ENCODE measurements around the gene GATA5.

GATA5 gene

GRCh38 chr20:62488470-62488869 is 12.7 kb upstream of the GATA5 start:
- DNase-seq (ENCODE audit: low read depth in 2 of 2, low spot score in 1 of 2): no peak

- no peak for DNase-seq (ENCODE audit: low read depth in 2 of 2, low spot score in 1 of 2)
These were observed 12.0 kb upstream of the GATA5 start for GRCh38 chr20:62487561-62488354.

GRCh38 chr20:62487118-62487517 is 11.3 kb upstream of the GATA5 start:
- no peak for DNase-seq (ENCODE audit: low read depth in 2 of 2, low spot score in 1 of 2)

- no peak for DNase-seq (ENCODE audit: low read depth in 2 of 2, low spot score in 1 of 2)
These were observed 10.7 kb upstream of the GATA5 start for GRCh38 chr20:62486484-62486883.

- no peak for DNase-seq (ENCODE audit: low read depth in 2 of 2, low spot score in 1 of 2)
These were observed 9.9 kb upstream of the GATA5 start for GRCh38 chr20:62485701-62486089.

GRCh38 chr20:62485062-62485700 is 9.4 kb upstream of the GATA5 start:
- no peak for DNase-seq (ENCODE audit: low read depth in 2 of 2, low spot score in 1 of 2)

- no peak for DNase-seq (ENCODE audit: low read depth in 2 of 2, low spot score in 1 of 2)
These were observed 8.7 kb upstream of the GATA5 start for GRCh38 chr20:62484478-62484877.

GRCh38 chr20:62483613-62484458 is 8.0 kb upstream of the GATA5 start:
- DNase-seq (ENCODE audit: low read depth in 2 of 2, low spot score in 1 of 2): no peak

GRCh38 chr20:62482974-62483373 is 7.2 kb upstream of the GATA5 start:
- no peak for DNase-seq (ENCODE audit: low read depth in 2 of 2, low spot score in 1 of 2)

- DNase-seq (ENCODE audit: low read depth in 2 of 2, low spot score in 1 of 2): no peak
These were observed 6.5 kb upstream of the GATA5 start for GRCh38 chr20:62482146-62482809.

- no peak for DNase-seq (ENCODE audit: low read depth in 2 of 2, low spot score in 1 of 2)
These were observed 5.8 kb upstream of the GATA5 start for GRCh38 chr20:62481425-62482145.

GRCh38 chr20:62480318-62480717 is 4.5 kb upstream of the GATA5 start:
- no peak for DNase-seq (ENCODE audit: low read depth in 2 of 2, low spot score in 1 of 2)

- DNase-seq (ENCODE audit: low read depth in 2 of 2, low spot score in 1 of 2): no peak
These were observed 3.9 kb upstream of the GATA5 start for GRCh38 chr20:62479656-62480055.

- DNase-seq (ENCODE audit: low read depth in 2 of 2, low spot score in 1 of 2): no peak
These were observed 3.4 kb upstream of the GATA5 start for GRCh38 chr20:62479156-62479555.

- DNase-seq (ENCODE audit: low read depth in 2 of 2, low spot score in 1 of 2): no peak
These were observed 2.1 kb upstream of the GATA5 start for GRCh38 chr20:62477669-62478455.

- DNase-seq (ENCODE audit: low read depth in 2 of 2, low spot score in 1 of 2): no peak
These were observed 452 bp upstream of the GATA5 start for GRCh38 chr20:62476056-62476838.

GRCh38 chr20:62475027-62475771 is 596 bp downstream of the GATA5 start:
- no peak for DNase-seq (ENCODE audit: low read depth in 2 of 2, low spot score in 1 of 2)

- DNase-seq (ENCODE audit: low read depth in 2 of 2, low spot score in 1 of 2): no peak
These were observed 1.2 kb downstream of the GATA5 start for GRCh38 chr20:62474604-62475026.
